PFSK-1 (cell line): ENCODE data around the gene ZFAND3.

ENCODE experiments used
- FOXP2 ChIP-seq: optimal IDR thresholded peaks from 2 replicates; pipeline ENCODE3; 2011; ENCODE audit warnings: borderline replicate concordance, control low read depth, inconsistent platforms; ENCODE audit not compliant: insufficient read depth; ENCODE audit errors: extremely low read length, extremely low read depth
- POLR2AphosphoS5 ChIP-seq: IDR thresholded peaks from 2 replicates; pipeline ENCODE4 v1.6.1; 2012; ENCODE audit warnings: low read depth, mild to moderate bottlenecking, control low read depth, low read length, moderate library complexity
- SIN3A ChIP-seq: IDR thresholded peaks from 2 replicates; pipeline ENCODE4 v1.6.1; 2012; ENCODE audit warnings: mild to moderate bottlenecking, low read length, moderate library complexity, borderline replicate concordance; ENCODE audit not compliant: insufficient read depth
- TAF1 ChIP-seq: IDR thresholded peaks from 2 replicates; pipeline ENCODE4 v1.6.1; 2012; ENCODE audit warnings: low read length, control low read depth, borderline replicate concordance; ENCODE audit not compliant: insufficient read depth
- TF ChIP-seq, protein P1 (sequence below), 2 experiments: IDR thresholded peaks; 2 replicates each; pipeline versions ENCODE4 v1.6.1 to v1.8.0; 2011 to 2012; ENCODE audit warnings: low read depth in 2 of 2, low read length in 2 of 2, control low read depth in 1 of 2, inconsistent platforms in 1 of 2, mild to moderate bottlenecking in 1 of 2, moderate library complexity in 1 of 2; ENCODE audit not compliant: insufficient read depth in 1 of 2

The ZFAND3 gene

GRCh38 chr6:38169977-38170526 is 350.5 kb downstream of the ZFAND3 start:
- no peak for TF ChIP-seq SIN3A
- TF ChIP-seq POLR2AphosphoS5: no peak
- TF ChIP-seq, protein P1, sequence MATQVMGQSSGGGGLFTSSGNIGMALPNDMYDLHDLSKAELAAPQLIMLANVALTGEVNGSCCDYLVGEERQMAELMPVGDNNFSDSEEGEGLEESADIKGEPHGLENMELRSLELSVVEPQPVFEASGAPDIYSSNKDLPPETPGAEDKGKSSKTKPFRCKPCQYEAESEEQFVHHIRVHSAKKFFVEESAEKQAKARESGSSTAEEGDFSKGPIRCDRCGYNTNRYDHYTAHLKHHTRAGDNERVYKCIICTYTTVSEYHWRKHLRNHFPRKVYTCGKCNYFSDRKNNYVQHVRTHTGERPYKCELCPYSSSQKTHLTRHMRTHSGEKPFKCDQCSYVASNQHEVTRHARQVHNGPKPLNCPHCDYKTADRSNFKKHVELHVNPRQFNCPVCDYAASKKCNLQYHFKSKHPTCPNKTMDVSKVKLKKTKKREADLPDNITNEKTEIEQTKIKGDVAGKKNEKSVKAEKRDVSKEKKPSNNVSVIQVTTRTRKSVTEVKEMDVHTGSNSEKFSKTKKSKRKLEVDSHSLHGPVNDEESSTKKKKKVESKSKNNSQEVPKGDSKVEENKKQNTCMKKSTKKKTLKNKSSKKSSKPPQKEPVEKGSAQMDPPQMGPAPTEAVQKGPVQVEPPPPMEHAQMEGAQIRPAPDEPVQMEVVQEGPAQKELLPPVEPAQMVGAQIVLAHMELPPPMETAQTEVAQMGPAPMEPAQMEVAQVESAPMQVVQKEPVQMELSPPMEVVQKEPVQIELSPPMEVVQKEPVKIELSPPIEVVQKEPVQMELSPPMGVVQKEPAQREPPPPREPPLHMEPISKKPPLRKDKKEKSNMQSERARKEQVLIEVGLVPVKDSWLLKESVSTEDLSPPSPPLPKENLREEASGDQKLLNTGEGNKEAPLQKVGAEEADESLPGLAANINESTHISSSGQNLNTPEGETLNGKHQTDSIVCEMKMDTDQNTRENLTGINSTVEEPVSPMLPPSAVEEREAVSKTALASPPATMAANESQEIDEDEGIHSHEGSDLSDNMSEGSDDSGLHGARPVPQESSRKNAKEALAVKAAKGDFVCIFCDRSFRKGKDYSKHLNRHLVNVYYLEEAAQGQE (IDR thresholded peaks at IDR 0.05; ENCODE audit: insufficient read depth in 1 of 2, low read depth in 2 of 2, low read length in 2 of 2): no peak
- no peak for TF ChIP-seq TAF1
- no peak for TF ChIP-seq FOXP2

DNA sequence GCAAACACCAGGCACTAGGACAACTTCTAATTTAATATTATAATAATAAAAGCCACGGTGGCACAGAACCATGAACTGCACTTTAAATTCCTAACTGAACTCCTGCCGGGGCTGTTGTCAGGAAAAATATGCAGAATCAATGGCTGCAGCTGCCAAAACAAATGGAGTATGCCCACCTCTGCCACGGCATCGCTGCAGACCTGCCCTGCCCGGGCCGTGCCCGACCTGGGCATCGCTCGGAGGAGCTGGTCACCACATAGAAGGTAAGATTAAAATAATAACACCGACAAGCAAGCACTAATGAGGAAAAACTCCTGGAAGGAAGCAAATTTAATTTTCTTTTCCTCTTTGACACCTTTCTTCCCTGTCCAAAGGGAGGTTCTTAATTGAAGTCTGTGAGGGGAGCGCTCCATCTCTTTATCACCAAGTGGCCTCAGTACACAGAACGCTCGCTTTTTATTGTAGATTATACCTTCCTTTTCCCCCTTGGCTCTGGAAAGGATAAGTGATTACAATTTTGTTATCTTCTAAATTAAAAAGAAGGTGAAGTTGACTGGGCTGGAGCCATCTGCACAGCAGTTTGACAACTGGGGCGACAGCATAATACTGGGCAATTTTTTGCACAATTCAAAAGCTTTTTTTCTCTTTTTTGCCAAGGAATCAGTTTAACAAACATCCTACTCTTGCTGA is 351.3 kb downstream of the ZFAND3 start:
- TF ChIP-seq SIN3A: no peak
- no peak for TF ChIP-seq TAF1
- TF ChIP-seq POLR2AphosphoS5: no peak
- TF ChIP-seq FOXP2: no peak
- TF ChIP-seq, protein P1 (IDR thresholded peaks at IDR 0.05; ENCODE audit: insufficient read depth in 1 of 2, low read depth in 2 of 2, low read length in 2 of 2): no peak

DNA sequence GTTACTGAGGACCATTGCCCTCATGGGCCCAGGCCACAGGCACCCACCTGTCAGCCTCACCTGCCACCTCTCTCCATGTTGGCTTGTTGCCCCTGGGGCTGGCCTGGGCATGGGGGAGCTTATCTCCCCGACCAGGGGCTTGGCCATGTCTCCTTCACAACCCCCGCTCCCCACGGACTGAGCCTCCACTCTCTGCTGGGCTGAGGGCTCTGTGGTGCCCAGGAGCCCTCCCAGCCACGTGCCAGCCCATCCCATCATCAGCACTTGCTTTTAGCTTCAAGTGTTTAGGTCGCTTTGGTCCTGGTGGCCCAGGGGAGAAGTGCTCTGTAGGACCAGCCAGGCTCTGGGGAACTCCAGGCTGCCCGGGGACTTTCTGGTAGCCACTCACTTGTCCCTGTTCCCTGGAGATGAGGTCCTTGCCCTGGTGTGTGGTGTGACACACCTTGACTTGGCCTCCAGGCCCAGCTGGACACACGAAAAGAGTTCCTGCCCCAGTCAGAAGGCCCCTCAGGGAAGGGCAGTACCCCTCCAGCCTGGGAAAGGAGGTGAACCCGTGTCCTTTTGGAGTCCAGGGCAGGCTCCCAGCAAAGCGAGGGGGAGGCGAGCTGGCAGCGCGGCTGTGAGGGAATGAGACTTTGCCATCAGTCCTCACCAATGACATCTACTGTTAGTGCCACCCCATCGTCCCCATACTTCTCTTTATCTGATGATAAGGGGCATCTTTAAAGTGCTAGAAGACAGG is 352.6 kb downstream of the ZFAND3 start:
- TF ChIP-seq, protein P1 (IDR thresholded peaks at IDR 0.05; ENCODE audit: insufficient read depth in 1 of 2, low read depth in 2 of 2, low read length in 2 of 2): no peak
- TF ChIP-seq SIN3A (no peak), TAF1 (no peak), POLR2AphosphoS5 (no peak), FOXP2 (no peak)

DNA sequence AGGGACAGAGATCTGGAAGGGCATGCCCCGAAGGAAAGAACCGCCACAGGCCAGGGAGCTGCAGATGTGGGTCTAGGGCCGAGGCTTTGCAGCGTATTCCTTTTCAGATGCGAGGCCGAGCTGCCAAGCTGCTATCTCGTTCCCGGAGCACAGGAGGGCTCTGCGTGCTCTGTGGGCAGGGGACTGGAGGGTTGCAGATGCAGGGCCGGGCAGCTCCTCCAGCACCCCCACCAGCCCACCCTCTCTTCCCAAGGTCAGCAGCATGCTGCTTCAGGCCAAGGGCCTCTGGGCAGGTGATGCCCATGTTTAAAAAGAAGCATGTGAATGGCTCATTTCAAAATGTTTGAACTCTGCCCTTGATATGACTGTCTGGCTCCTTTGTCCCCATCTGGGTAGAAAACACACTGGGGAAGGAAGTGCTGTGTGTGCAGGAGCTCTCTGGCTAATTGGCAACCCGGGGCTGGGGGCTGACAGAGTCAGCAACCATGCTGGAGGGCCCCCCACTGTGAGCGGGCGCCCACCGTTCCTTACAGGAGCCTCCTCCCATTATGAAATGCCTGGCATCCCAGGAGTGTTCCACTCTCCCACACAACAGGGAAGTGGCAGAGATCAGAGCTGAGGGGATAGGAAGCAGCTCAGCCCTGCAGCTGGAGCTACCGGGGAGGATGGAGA is 353.3 kb downstream of the ZFAND3 start:
- TF ChIP-seq, protein P1 (IDR thresholded peaks at IDR 0.05; ENCODE audit: insufficient read depth in 1 of 2, low read depth in 2 of 2, low read length in 2 of 2): no peak
- TF ChIP-seq SIN3A: no peak
- no peak for TF ChIP-seq FOXP2
